Vagina (tissue), 2 donors: Measurements from ENCODE around the gene ZNF839. TPM values are rescaled to one million over a fixed set of nuclear protein-coding genes. Genes with fewer than 3 reads are reported as not detected.

Experiments
- DNase-seq, 2 donors: peaks; one replicate each; pipeline ENCODE4 v3.0.0-alpha.2; 2017; ENCODE audit errors: extremely low spot score in 2 of 2
- H3K27ac ChIP-seq: fragments of 200-600 bp; sonication (generic); one replicate; pipeline ENCODE4 v1.5.1; 2019
- H3K27me3 ChIP-seq: fragments of 200-600 bp; sonication (generic); one replicate; pipeline ENCODE4 v1.5.1; 2019
- H3K36me3 ChIP-seq, 2 donors: fragments of 200-600 bp; sonication (generic); one replicate each; pipeline ENCODE4 v1.5.1; 2017 to 2019
- H3K4me1 ChIP-seq: fragments of 200-600 bp; sonication (generic); one replicate; pipeline ENCODE4 v1.5.1; 2019
- H3K4me3 ChIP-seq, 2 donors: fragments of 200-600 bp; sonication (generic); 1 replicate in 1 of 2; 2 replicates in 1 of 2; pipeline ENCODE4 v1.5.1; 2016 to 2019
- H3K9me3 ChIP-seq: fragments of 200-600 bp; sonication (generic); one replicate; pipeline ENCODE4 v1.5.1; 2019
- CTCF ChIP-seq, 3 experiments: fragments of 450-650 bp in 2 of 3; fragments of 200-600 bp in 1 of 3; sonication (generic) in 1 of 3; IDR thresholded peaks; one replicate each; pipeline ENCODE4 v1.5.1; 2017 to 2019; ENCODE audit warnings: antibody characterized with exemption in 3 of 3, mild to moderate bottlenecking in 2 of 3, moderate library complexity in 2 of 3
- POLR2A ChIP-seq, 2 donors: fragments of 450-650 bp; IDR thresholded peaks; one replicate each; pipeline ENCODE4 v1.6.1; 2017; ENCODE audit warnings: antibody characterized with exemption in 2 of 2, mild to moderate bottlenecking in 2 of 2, moderate library complexity in 2 of 2
- POLR2AphosphoS5 ChIP-seq, 2 donors: sonication (generic); formaldehyde crosslinking; IDR thresholded peaks; one replicate each; pipeline ENCODE4 v1.9.0; 2017; ENCODE audit warnings: antibody characterized with exemption in 2 of 2, mild to moderate bottlenecking in 2 of 2, low read depth in 1 of 2; ENCODE audit not compliant: insufficient read depth in 1 of 2
- intact Hi-C: fragments of 100-400 bp; cut with DNase I; formaldehyde crosslinking; loops from one replicate; pipeline ENCODE4 v1.15.1; 2023
- total RNA-seq: library from RNA; depleted of rRNA; stranded (reverse); fragments of >200 nt; gene quantifications from one replicate; pipeline ENCODE4 v1.2.3, GENCODE V29; 2016

Gene ZNF839
- total RNA-seq, 1 donor from 2014 or later: 4.4 TPM

GRCh38 chr14:102375119-102375518 lies 55.6 kb downstream of the ZNF839 start:
- peaks cover 0 to 32% of the 10 kb centered on the region in 2 donors for H3K36me3 ChIP-seq
- H3K4me1 ChIP-seq: no peaks in the 10 kb centered on the region
- no peak overlapping the region for H3K4me3 ChIP-seq
- H3K9me3 ChIP-seq: no peaks in the 10 kb centered on the region
- no peak overlapping the region for H3K27ac ChIP-seq
- TF ChIP-seq POLR2A (IDR thresholded peaks at IDR 0.05) (no peak), POLR2AphosphoS5 (IDR thresholded peaks at IDR 0.05; ENCODE audit: insufficient read depth in 1 of 2, low read depth in 1 of 2) (no peak), CTCF (IDR thresholded peaks at IDR 0.05) (no peak)
- H3K27me3 ChIP-seq: no peaks in the 10 kb centered on the region
- DNase-seq: no peak
- intact Hi-C loops: no loop called here

- no peak overlapping the region for H3K27ac ChIP-seq
- intact Hi-C loops: no loop called here
- no peak for DNase-seq
- TF ChIP-seq POLR2A (IDR thresholded peaks at IDR 0.05) (no peak), CTCF (IDR thresholded peaks at IDR 0.05) (no peak), POLR2AphosphoS5 (IDR thresholded peaks at IDR 0.05; ENCODE audit: insufficient read depth in 1 of 2, low read depth in 1 of 2) (no peak)
- peaks cover 0 to 37% of the 10 kb centered on the region in 2 donors for H3K36me3 ChIP-seq
- H3K9me3 ChIP-seq: no peaks in the 10 kb centered on the region
- no peaks in the 10 kb centered on the region for H3K27me3 ChIP-seq
- no peak overlapping the region for H3K4me3 ChIP-seq
- H3K4me1 ChIP-seq: no peaks in the 10 kb centered on the region
These were observed 58.1 kb downstream of the ZNF839 start for GRCh38 chr14:102377696-102378095.

- TF ChIP-seq POLR2A (IDR thresholded peaks at IDR 0.05): no peak
- TF ChIP-seq POLR2AphosphoS5 (IDR thresholded peaks at IDR 0.05; ENCODE audit: insufficient read depth in 1 of 2, low read depth in 1 of 2): no peak
- no peak for TF ChIP-seq CTCF (IDR thresholded peaks at IDR 0.05)
- DNase-seq: no peak
- Histone ChIP-seq H3K36me3 (peaks cover 0 to 37% of the 10 kb centered on the region in 2 donors), H3K9me3 (no peaks in the 10 kb centered on the region), H3K4me3 (no peak overlapping the region), H3K27ac (no peak overlapping the region), H3K27me3 (no peaks in the 10 kb centered on the region), H3K4me1 (no peaks in the 10 kb centered on the region)
- intact Hi-C loops: no loop called here
These were observed 59.3 kb downstream of the ZNF839 start for GRCh38 chr14:102378830-102379229.

DNA sequence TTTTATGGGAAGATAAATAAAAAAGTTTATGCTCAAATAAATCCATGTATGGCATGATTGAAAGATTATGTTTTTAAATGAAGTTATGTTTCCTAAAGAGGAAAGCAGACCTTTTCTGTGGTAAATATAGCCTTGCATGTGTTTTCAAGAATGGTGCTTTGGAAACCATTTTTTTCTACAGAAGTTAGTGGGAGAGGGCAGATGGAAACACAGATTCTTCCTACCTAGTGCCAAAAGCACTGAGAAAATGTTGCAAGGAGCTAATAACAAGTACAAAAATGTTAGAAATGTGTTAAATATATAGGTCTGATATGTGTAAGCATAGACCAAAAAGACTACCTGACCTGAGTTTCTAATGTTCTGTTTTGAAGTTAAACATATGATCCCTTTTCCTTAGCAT lies 67.5 kb downstream of the ZNF839 start:
- intact Hi-C loops: no loop called here
- no peak overlapping the region for H3K27ac ChIP-seq
- no peak for DNase-seq
- H3K4me3 ChIP-seq: no peak overlapping the region
- no peaks in the 10 kb centered on the region for H3K9me3 ChIP-seq
- TF ChIP-seq POLR2AphosphoS5 (IDR thresholded peaks at IDR 0.05; ENCODE audit: insufficient read depth in 1 of 2, low read depth in 1 of 2) (no peak), CTCF (IDR thresholded peaks at IDR 0.05) (no peak), POLR2A (IDR thresholded peaks at IDR 0.05) (no peak)
- no peaks in the 10 kb centered on the region for H3K4me1 ChIP-seq
- no peaks in the 10 kb centered on the region for H3K27me3 ChIP-seq
- no peaks in the 10 kb centered on the region for H3K36me3 ChIP-seq

- H3K9me3 ChIP-seq: no peaks in the 10 kb centered on the region
- no peaks in the 10 kb centered on the region for H3K36me3 ChIP-seq
- no peak overlapping the region for H3K27ac ChIP-seq
- TF ChIP-seq POLR2AphosphoS5 (IDR thresholded peaks at IDR 0.05; ENCODE audit: insufficient read depth in 1 of 2, low read depth in 1 of 2) (no peak), CTCF (IDR thresholded peaks at IDR 0.05) (no peak), POLR2A (IDR thresholded peaks at IDR 0.05) (no peak)
- H3K27me3 ChIP-seq: no peaks in the 10 kb centered on the region
- intact Hi-C loops: no loop called here
- no peaks in the 10 kb centered on the region for H3K4me1 ChIP-seq
- no peak for DNase-seq
- H3K4me3 ChIP-seq: no peak overlapping the region
These were observed 69.7 kb downstream of the ZNF839 start for GRCh38 chr14:102389246-102389645.
